Activated CD4-positive, alpha-beta T cell treated with anti-CD3 and anti-CD28 coated beads for 4 hours (primary cell): ENCODE results near the gene CEP164.
"Not testable (repeated sequence)": the region's sequence is repeated elsewhere in the genome, so short reads cannot be mapped to it uniquely, and the experiment has no call there.

Experiments
- DNase-seq, 2 donors: peaks; one replicate each; pipeline ENCODE4 v3.0.0-alpha.2; 2020

Gene CEP164

GRCh38 chr11:117369534-117369933 is 41.9 kb downstream of the CEP164 start:
- DNase-seq = no peak

- no peak for DNase-seq
These were observed 43.8 kb downstream of the CEP164 start for GRCh38 chr11:117371453-117371852.

- no peak for DNase-seq
These were observed 46.8 kb downstream of the CEP164 start for GRCh38 chr11:117374316-117375055.

GRCh38 chr11:117375960-117376359 is 48.3 kb downstream of the CEP164 start:
- no peak for DNase-seq

- no peak for DNase-seq
These were observed 48.9 kb downstream of the CEP164 start for GRCh38 chr11:117376517-117376916.

- no peak for DNase-seq
These were observed 51.6 kb downstream of the CEP164 start for GRCh38 chr11:117378976-117379865.

GRCh38 chr11:117380676-117381075 is 53.0 kb downstream of the CEP164 start:
- DNase-seq = no peak

- DNase-seq = no peak
These were observed 54.1 kb downstream of the CEP164 start for GRCh38 chr11:117381481-117382387.

- DNase-seq = no peak
These were observed 55.1 kb downstream of the CEP164 start for GRCh38 chr11:117382746-117383145.

GRCh38 chr11:117384045-117384444 is 56.4 kb downstream of the CEP164 start:
- no peak for DNase-seq

- DNase-seq = no peak
These were observed 57.8 kb downstream of the CEP164 start for GRCh38 chr11:117385471-117385870.

- DNase-seq = no peak
These were observed 58.3 kb downstream of the CEP164 start for GRCh38 chr11:117385906-117386305.

GRCh38 chr11:117387992-117388755 is 60.5 kb downstream of the CEP164 start:
- DNase-seq = no peak

- DNase-seq = no peak
These were observed 63.1 kb downstream of the CEP164 start for GRCh38 chr11:117390743-117391142.

- DNase-seq = no peak
These were observed 63.5 kb downstream of the CEP164 start for GRCh38 chr11:117391181-117391580.

- DNase-seq = no peak
These were observed 64.5 kb downstream of the CEP164 start for GRCh38 chr11:117392001-117392690.

GRCh38 chr11:117392979-117393378 is 65.3 kb downstream of the CEP164 start:
- DNase-seq = no peak

GRCh38 chr11:117394221-117394925 is 66.7 kb downstream of the CEP164 start:
- no peak for DNase-seq

GRCh38 chr11:117395476-117395875 is 67.8 kb downstream of the CEP164 start:
- DNase-seq = no peak

- no peak for DNase-seq
These were observed 69.3 kb downstream of the CEP164 start for GRCh38 chr11:117396970-117397369.

- DNase-seq = not testable (repeated sequence)
These were observed 71.0 kb downstream of the CEP164 start for GRCh38 chr11:117398618-117399017.
